H7 (cell line): ENCODE data around the gene HSPA1B. TPM values are rescaled to one million over a fixed set of nuclear protein-coding genes. Genes with fewer than 3 reads are reported as not detected.
"Not testable (repeated sequence)": the region's sequence is repeated elsewhere in the genome, so short reads cannot be mapped to it uniquely, and the experiment has no call there.

ENCODE experiments used
- DNase-seq: peaks from one replicate; pipeline ENCODE4 v3.0.0; 2012
- H3K27me3 ChIP-seq: 2 replicates; pipeline ENCODE4 v1.6.0; 2011; ENCODE audit warnings: mild to moderate bottlenecking, low read length; ENCODE audit not compliant: control insufficient read depth, insufficient read depth
- H3K36me3 ChIP-seq: replicated peaks from 2 replicates; pipeline ENCODE4 v1.5.1; 2011; ENCODE audit warnings: low read length; ENCODE audit not compliant: control insufficient read depth, insufficient read depth
- H3K4me3 ChIP-seq: 2 replicates; pipeline ENCODE4 v1.5.1; 2011; ENCODE audit warnings: low read depth, mild to moderate bottlenecking, control low read depth, low read length, moderate library complexity; ENCODE audit not compliant: insufficient read depth
- total RNA-seq: library from RNA; depleted of rRNA; stranded (reverse); fragments of >200 nt; shearing (Covaris generic); gene quantifications from 2 replicates; pipeline ENCODE4 v1.2.3, GENCODE V29; 2014

HSPA1B gene
- total RNA-seq, 1 experiment from 2014 or later = 70.4 TPM

- not testable (repeated sequence) for DNase-seq, H3K27me3 ChIP-seq, H3K4me3 ChIP-seq
- H3K36me3 ChIP-seq = peaks cover 18% of the 10 kb centered on the region
Observed at GRCh38 chr6:31793927-31794245, 33.7 kb upstream of the HSPA1B start.

GRCh38 chr6:31794294-31794865, 33.2 kb upstream of the HSPA1B start:
- H3K27me3 ChIP-seq = no peaks in the 10 kb centered on the region
- peak overlapping the region; percentile 74 for H3K4me3 ChIP-seq
- DNase-seq = peak; percentile 76
- peaks cover 16% of the 10 kb centered on the region for H3K36me3 ChIP-seq

GRCh38 chr6:31794866-31795615, 32.5 kb upstream of the HSPA1B start:
- Histone ChIP-seq H3K4me3 (peak overlapping the region; percentile 74), H3K36me3 (peaks cover 14% of the 10 kb centered on the region), H3K27me3 (no peaks in the 10 kb centered on the region)
- peak; percentile 81 for DNase-seq

GRCh38 chr6:31795616-31796298, 31.8 kb upstream of the HSPA1B start, which contains the start of gene VARS1:
VARS1 (minus strand) TSS chr6:31795752; CDS start chr6:31795217, 535 bp downstream.
- H3K27me3 ChIP-seq = no peaks in the 10 kb centered on the region
- H3K36me3 ChIP-seq = peaks cover 11% of the 10 kb centered on the region
- H3K4me3 ChIP-seq = peak within 1 kb of the TSS; percentile 74
- peak; percentile 100 for DNase-seq

- H3K27me3 ChIP-seq = no peaks in the 10 kb centered on the region
- no peak overlapping the region for H3K4me3 ChIP-seq
- H3K36me3 ChIP-seq = peaks cover 6% of the 10 kb centered on the region
- DNase-seq = no peak
Observed at GRCh38 chr6:31796993-31797385, 30.5 kb upstream of the HSPA1B start.

GRCh38 chr6:31797588-31797987, 29.9 kb upstream of the HSPA1B start:
- peaks cover 2% of the 10 kb centered on the region for H3K36me3 ChIP-seq
- DNase-seq = no peak
- H3K4me3 ChIP-seq = no peak overlapping the region
- no peaks in the 10 kb centered on the region for H3K27me3 ChIP-seq

GRCh38 chr6:31799781-31800180, 27.8 kb upstream of the HSPA1B start:
- no peak for DNase-seq
- Histone ChIP-seq H3K4me3 (no peak overlapping the region), H3K27me3 (no peaks in the 10 kb centered on the region), H3K36me3 (peaks cover 6% of the 10 kb centered on the region)

GRCh38 chr6:31801031-31801927, 26.3 kb upstream of the HSPA1B start:
- not testable (repeated sequence) for H3K4me3 ChIP-seq, H3K36me3 ChIP-seq, DNase-seq, H3K27me3 ChIP-seq

GRCh38 chr6:31805939-31806469, 21.5 kb upstream of the HSPA1B start:
- peaks cover 4% of the 10 kb centered on the region for H3K36me3 ChIP-seq
- H3K27me3 ChIP-seq = no peaks in the 10 kb centered on the region
- peak overlapping the region; percentile 92 for H3K4me3 ChIP-seq
- no peak for DNase-seq

- Histone ChIP-seq H3K36me3 (peaks cover 4% of the 10 kb centered on the region), H3K4me3 (peak within 1 kb of the TSS; percentile 92), H3K27me3 (no peaks in the 10 kb centered on the region)
- DNase-seq = peak; percentile 100
Observed at GRCh38 chr6:31806470-31807272, 20.9 kb upstream of the HSPA1B start, which contains the start of gene LSM2. LSM2 (minus strand) TSS chr6:31806966; CDS start chr6:31806757, 209 bp downstream.

GRCh38 chr6:31808599-31808998, 18.9 kb upstream of the HSPA1B start:
- not testable (repeated sequence) for H3K4me3 ChIP-seq, H3K36me3 ChIP-seq, DNase-seq, H3K27me3 ChIP-seq

GRCh38 chr6:31811645-31812044, 15.9 kb upstream of the HSPA1B start:
- Histone ChIP-seq H3K36me3 (no peaks in the 10 kb centered on the region), H3K4me3 (no peak overlapping the region), H3K27me3 (no peaks in the 10 kb centered on the region)
- DNase-seq = no peak

GRCh38 chr6:31813465-31813849, 14.1 kb upstream of the HSPA1B start:
- DNase-seq = no peak
- Histone ChIP-seq H3K27me3 (no peaks in the 10 kb centered on the region), H3K4me3 (no peak overlapping the region), H3K36me3 (no peaks in the 10 kb centered on the region)
